Smooth muscle cell of the brain vasculature (primary cell): Measurements from ENCODE around the gene POU3F1.

Source experiments
- DNase-seq: peaks from one replicate; pipeline ENCODE4 v3.0.0-alpha.2; 2012; ENCODE audit warnings: low read depth, low spot score

Gene POU3F1

DNA sequence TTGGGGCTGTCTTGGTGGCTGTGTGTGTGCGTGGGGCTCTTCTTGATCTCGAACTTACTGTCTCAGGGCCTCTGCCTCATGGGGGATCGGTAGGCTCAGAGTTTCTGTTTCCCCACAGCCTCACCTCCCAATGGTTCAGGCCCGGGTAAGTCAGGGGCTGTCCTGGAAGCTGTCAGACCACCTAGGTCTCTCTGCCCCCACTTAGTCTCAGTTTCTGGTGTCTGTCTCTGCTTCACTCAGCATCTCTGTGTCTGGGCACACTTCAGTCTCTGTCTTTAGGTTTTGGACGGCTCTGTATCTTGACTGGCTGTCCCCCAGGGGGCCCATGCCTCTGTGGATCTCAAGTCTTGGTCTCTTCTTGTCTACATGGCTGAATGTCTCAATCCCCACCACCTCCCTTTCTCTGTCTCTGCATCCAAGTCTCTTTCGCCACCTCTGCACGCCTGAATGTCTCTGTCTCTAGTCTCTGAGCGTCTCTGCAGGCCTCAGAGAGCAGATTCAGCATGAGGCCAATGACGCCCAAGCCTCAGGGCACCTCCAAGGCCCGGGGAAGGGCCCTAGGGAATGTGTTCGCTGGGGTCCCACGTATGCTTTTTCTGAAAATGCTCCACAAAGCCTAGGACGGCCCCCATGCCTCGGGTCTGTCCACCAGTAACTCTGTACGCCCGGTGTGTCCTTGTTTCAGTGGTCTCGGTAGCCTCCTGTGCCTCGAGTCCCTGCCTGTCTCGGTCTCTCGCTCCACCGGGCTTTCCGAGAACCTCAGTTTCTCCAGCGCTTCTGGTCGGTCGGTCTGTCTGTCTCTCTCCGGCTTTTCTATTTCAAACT lies 42.1 kb downstream of the POU3F1 start:
- no peak for DNase-seq

DNA sequence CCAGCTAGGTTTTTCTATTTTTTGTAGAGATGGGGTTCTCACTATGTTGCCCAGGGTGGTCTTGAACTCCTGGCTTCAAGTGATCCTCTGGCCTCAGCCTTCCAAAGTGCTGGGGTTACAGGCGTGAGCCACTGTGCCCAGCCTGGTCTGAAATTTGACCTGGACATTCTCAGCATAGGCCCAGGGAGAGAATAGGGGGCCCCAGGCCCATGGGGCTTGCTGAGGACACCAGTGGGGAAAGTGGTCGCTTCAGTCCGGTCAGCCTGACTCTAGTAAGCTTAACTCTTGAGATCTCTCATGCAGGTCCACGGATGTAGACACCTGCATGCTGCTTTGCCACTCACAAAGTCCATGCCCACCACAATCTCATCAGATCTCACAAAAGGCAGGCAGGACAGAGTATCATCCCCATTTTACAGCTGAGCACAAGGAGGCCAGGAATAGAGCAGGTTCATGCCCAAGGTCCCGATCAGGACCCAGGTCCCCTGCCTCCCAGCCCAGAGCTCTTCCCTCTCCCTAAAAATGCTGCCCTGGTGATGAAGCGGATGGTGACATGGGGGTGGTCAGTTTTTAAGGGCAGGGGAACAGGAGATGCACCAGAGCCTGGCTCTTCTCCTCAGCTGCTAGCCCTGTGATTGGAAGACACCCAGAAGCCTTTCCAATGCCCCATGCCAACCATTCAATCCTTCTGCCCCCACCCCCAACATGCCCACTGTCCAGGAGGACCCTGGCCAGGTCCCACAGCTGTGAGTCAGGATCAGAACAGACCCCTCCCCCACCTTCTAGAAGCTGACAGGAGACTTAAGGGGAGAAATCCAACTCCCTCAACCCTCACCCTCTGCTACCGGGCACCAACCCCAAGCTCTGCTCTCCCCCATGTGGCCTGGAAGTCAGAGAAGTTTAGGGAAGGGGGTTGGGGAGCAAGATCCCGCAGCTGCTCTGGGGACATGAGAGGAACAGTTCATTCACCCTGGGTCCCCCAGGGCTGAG lies 43.0 kb downstream of the POU3F1 start:
- DNase-seq: no peak

DNA sequence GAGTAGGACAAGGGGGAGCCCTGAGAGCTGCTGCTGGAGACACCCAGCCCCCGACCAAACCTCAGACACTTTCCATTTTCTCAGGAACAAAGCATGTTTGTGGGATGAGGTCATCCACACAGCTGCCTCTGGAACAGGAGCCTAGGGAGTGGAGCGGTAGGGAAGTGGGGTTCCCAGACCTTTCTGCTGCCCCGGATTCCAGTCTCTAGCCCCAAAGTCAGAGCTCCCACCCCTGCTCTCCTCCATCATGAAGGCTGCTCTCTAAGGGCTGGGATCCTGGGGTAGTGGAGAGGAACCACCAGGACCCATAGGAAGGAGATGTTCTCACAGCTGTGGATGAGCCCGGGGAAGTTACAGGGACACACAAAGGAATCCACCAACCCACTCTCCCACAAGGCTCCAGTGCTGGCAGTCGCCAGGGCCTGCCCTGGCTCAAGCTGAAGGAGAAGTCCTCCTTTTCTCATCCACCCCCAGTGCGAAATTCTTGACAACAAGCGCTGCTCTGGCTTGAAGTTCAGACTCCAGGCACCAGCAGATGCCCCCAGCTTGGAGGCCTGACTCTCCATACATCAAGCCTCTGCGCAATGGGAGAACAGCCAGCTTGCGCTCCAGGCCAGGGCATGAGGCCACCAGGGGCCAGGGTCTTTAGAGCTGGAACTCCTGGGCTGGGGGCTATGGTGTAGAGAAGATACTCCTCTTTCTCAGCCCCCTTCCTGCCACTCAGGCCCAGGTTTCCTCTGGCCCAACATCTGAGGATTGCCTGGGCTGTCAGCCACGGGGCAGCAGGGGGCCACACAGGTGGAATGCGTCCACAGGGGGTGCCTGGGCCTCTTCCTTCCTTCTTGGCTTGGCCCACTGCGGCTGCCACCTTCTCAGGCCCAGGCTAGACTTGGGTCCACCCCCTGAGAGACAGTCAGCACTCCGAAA lies 45.8 kb downstream of the POU3F1 start:
- DNase-seq: no peak

DNA sequence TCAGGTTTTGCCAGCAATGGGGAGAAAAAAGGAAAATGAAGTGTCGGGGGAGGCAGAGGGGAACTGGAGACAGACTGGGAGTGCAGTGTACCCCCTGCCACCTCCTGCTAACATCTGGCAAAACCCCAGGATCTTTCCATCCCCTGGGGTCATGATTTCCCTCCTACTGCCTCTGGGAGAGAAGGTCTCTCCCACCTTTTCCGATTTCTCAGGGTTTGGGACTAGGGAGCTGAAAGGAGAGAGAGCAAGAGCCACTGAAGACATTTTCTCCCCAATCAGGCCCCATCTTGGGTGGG lies 46.4 kb downstream of the POU3F1 start:
- DNase-seq: no peak

DNA sequence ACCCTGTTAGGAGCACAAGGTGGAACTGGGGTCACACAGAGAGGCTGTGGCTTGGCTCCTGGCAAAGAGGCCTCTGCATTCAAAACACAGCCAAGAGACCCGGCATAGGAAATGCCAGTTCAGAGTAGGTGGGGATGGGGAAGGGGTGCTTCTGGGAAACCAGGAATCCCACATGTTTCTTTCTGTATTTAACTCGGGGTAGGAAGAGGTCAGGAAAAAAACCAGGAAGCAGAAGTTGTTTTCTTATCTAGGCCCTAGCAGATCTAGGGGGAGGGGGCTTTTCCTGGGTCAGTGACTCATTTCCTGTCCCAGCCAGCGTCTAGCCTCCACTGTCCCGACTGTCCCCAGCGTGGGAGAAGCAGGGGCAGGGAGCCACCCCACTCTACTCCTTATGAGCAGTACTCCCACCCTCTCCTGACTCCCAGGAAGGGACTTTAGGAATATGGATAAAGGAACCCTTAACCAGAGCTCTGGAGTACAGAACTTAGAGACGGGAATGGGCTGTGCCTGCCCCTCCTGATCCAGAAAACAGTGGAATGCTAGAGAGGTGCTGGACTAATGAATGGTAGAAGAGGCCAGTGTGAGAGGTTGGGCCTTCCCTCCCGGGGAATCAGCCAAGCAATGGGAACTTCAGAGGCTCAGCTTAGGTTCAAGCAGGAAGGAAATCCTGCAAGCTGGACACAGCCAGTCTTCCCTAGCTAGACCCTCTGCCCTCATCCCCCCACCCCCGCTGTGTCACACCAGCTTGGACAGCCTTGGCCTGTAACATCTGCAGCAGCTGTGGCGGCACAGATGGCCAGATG lies 47.0 kb downstream of the POU3F1 start:
- DNase-seq: peak; percentile 82

DNA sequence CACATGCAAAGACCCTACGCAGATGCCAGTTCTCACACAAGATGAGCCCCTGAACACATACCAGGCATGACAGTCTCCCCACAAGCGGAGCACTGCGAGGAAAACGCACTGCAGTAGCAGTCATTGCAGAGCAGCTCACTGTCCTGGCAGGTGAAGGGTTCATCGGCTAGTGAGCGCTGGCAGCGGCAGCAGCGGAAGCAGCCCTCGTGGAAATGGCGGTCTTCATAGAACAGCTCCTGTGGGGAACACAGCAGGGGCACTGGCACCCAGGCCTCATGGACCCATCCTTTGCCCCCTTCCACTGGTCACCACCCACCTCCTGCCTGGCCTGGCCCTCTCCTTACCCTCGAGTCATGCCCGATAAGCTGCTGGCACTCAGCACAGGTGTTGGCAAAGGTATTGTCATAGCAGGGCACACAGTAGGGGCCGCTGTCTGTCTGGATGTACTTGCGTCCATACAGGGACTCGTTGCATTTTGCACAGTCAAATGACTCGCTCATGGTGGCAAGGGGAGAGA lies 47.6 kb downstream of the POU3F1 start:
- no peak for DNase-seq

DNA sequence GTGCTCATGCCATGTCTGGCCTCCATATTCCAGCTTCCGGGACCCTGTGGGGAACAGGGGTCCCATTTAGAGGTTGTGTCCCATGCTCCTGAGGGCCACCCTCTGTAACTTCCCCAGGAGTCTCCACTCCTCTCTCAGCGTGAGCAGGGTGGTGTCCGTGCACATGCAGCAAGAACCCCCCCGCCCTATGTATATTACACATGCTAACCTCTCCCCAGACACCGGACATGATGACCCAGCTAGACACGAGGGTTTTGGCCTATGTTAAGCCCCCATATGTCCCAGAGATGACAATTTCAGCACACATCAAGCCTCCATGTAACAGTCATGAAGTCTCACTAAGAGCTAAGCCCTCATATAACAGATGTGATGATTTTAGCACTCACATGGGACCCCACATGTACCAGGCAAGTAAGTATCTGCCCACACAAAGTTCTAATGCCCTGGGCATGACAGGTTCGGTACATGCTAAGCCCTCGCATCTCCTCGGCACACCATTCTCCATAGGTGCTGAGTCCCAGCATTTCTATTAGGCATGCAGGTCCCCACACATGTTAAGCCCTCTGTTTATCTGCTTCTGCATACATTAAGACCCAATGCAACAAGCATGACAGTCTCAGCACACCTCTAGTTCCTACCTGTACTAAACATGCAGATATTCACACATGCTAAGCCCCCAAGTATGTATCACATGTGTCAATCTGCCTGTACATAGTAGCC lies 48.3 kb downstream of the POU3F1 start:
- DNase-seq: no peak

DNA sequence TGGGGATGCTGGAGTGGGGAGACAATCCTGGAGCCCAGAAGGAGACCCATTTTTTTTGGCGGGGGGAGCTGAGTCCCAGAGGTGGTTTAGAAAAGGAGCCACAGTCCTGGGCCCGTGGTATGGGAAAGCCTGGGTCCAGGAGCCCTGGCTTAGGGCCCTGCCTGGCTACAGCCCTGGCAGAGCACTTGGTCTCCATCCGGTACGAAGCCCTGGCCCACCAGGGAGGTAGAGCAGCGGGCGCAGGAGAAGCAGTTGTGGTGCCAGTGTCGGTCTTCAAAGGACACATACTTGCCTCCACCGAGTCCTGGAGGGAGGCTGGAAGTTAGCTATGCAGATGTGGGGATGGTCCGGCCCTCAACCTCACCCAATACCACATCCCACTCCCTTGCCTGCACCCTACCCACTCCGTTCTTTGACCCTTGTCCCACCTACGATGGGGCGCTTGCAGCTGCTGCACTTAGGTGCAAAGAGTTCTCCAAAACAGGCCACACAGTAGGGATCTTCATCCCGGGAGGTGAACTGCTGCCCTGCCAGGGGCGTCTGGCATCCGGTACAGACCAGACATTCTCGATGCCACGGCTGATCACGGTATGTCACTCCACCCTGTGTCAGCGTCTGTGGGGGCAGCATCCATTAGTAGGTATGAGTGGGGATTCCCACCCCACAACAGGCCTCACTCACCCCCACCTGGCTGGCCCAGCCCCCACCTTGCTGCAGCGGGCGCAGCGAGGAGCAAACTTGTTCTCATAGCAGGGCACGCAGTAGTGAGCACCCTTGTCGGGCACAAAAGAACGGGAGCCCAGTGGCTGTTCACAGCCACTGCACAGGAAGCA lies 49.1 kb downstream of the POU3F1 start:
- DNase-seq: no peak

DNA sequence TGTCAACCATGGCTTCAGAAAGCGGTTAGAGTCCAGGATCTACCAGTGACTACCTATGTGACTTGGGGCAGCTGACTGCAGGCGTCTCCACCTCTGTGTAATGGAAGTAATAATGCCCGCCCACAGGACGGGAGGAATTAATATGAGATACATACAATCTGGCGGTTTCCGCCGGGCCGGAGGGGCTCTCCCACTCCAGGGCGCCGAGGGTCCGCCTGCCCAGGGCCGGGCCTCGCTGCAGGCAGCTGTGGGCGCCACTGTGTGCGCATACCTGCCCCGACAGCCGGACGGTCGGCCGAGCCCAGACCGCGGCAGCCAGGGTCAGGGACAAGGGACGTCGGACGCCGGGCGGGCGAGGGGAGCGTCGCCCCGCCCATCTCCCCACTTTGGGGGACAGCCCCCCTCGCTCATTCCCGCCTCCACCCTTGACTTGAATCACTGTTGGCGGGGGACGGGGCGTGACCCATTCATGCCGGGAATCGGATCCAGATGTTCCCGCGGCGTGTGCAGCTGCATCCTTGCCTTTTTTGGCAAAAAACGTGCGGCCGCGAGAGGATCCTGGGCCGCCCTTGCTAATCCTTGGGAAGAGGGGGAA lies 50.7 kb downstream of the POU3F1 start:
- peak; percentile 85 for DNase-seq

DNA sequence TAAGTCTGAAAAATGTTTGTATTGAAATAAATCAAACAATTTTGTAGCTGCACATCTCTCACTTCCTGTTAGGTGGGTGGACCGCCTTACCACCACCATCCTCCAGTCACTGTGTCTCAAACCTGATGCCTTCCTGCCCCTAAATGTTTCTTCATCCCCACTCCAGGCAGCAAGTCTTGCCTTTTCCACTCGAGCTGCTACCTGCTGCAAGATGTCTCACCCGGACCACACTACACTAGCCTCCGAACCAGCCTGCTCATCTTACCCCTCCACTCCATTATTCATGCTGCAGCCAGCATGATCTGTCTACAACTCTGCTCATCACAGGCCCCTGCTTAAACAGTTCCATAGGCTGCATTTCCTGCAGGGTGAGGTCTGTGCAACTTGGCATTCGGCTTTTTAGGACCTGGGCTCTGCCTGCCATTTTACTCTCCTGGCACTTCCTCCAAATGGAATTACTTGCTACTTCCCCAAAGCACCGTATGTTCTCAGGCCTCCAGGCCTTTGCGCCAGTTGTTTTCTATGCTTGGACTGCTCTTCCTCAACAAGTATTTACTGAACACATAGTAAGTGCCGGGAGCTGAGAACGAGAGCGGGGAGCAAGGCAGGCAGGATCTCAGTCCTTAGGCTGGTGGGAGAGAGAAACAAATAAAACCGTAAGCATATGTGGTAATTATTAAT lies 51.6 kb downstream of the POU3F1 start:
- DNase-seq: no peak
